Panc1 (cell line): ENCODE data around the gene OR2V2. TPM values are rescaled to one million over a fixed set of nuclear protein-coding genes. Genes with fewer than 3 reads are reported as not detected.

Experiments
- ATAC-seq: fragments of 200-7000 bp; cut with Tn5 transposase; 2 replicates; pipeline ENCODE4 v1.9.1; 2020; ENCODE audit warnings: mild to moderate bottlenecking, moderate library complexity
- BruUV-seq: library from RNA; stranded (reverse); fragments of 400-500 nt; replicated peaks from 2 replicates; lab custom pipeline; 2021; lab: Mats Ljungman, UMichigan
- CTCF ChIA-PET: fragments of 300-600 bp; sonication (Branson Sonifier 250); formaldehyde crosslinking; loops from one replicate; lab custom pipeline; 2022; ENCODE audit warnings: antibody characterized with exemption; lab: Charles Lee
- POLR2A ChIA-PET: fragments of 300-600 bp; sonication (Branson Sonifier 250); formaldehyde crosslinking; loops from one replicate; lab custom pipeline; 2022; ENCODE audit warnings: antibody characterized with exemption; lab: Charles Lee
- DNase-seq: peaks from one replicate; pipeline ENCODE4 v3.0.0-alpha.2; 2010; ENCODE audit warnings: low read depth, low spot score
- H3K27ac ChIP-seq: 2 replicates; pipeline ENCODE4 v1.5.1; 2011; ENCODE audit warnings: mild to moderate bottlenecking, low read length, inconsistent platforms
- H3K27me3 ChIP-seq: fragments of 200-500 bp; sonication (Bioruptor generic); 2 replicates; pipeline ENCODE4 v1.6.0; 2014; ENCODE audit warnings: low read length, inconsistent platforms; ENCODE audit not compliant: control insufficient read depth, insufficient read depth
- H3K36me3 ChIP-seq: fragments of 200-500 bp; sonication (Bioruptor generic); 2 replicates; pipeline ENCODE4 v1.5.1; 2014; ENCODE audit warnings: inconsistent platforms, mild to moderate bottlenecking, low read length, moderate library complexity; ENCODE audit not compliant: control insufficient read depth, insufficient read depth
- H3K4me1 ChIP-seq: 2 replicates; pipeline ENCODE4 v1.5.1; 2011; ENCODE audit warnings: inconsistent platforms, mild to moderate bottlenecking, low read length, moderate library complexity; ENCODE audit not compliant: control insufficient read depth, insufficient read depth
- H3K4me3 ChIP-seq, 2 experiments: 2 replicates each; pipeline ENCODE4 v1.5.1; 2011 to 2012; ENCODE audit warnings: low read depth in 2 of 2, low read length in 2 of 2, mild to moderate bottlenecking in 2 of 2, inconsistent platforms in 1 of 2, moderate library complexity in 1 of 2
- H3K9me3 ChIP-seq: fragments of 200-500 bp; sonication (Bioruptor generic); 2 replicates; pipeline ENCODE4 v1.5.1; 2014; ENCODE audit warnings: low read depth, mild to moderate bottlenecking, inconsistent platforms, low read length, moderate library complexity; ENCODE audit not compliant: control insufficient read depth, insufficient read depth
- POLR2AphosphoS5 ChIP-seq: IDR thresholded peaks from 2 replicates; pipeline ENCODE4 v1.6.1; 2012; ENCODE audit warnings: mild to moderate bottlenecking, low read depth, low read length, moderate library complexity
- SIN3A ChIP-seq: IDR thresholded peaks from 2 replicates; pipeline ENCODE4 v1.6.1; 2012; ENCODE audit warnings: low read depth, mild to moderate bottlenecking, low read length, moderate library complexity, borderline replicate concordance; ENCODE audit not compliant: insufficient read depth
- TCF7L2 ChIP-seq: IDR thresholded peaks from 2 replicates; pipeline ENCODE4 v1.6.1; 2011; ENCODE audit warnings: mild to moderate bottlenecking, low read depth, low read length, inconsistent platforms
- in situ Hi-C: cut with HindIII; loops from 2 replicates; pipeline ENCODE4 v1.10.0; 2016; ENCODE audit warnings: low sequenced_read_pairs, low pct_unique_long_range_greater_than_20kb
- intact Hi-C: fragments of 100-400 bp; cut with micrococcal nuclease; formaldehyde crosslinking; loops from one replicate; pipeline ENCODE4 v1.10.0; 2022; ENCODE audit not compliant: unreplicated experiment
- total RNA-seq: library from RNA; stranded (reverse); gene quantifications from one replicate; pipeline ENCODE4 v1.2.1, GENCODE V29; 2021; ENCODE audit not compliant: unreplicated experiment
- TF ChIP-seq, protein P1 (sequence below): fragments of 450-650 bp; IDR thresholded peaks from 2 replicates; pipeline ENCODE4 v1.5.1; 2017; ENCODE audit warnings: mild to moderate bottlenecking
- TF ChIP-seq, protein P2 (sequence below), 2 experiments: IDR thresholded peaks; 2 replicates each; pipeline ENCODE4 v1.6.1; 2011 to 2012; ENCODE audit warnings: low read depth in 2 of 2, control low read depth in 1 of 2, low read length in 1 of 2, mild to moderate bottlenecking in 1 of 2, moderate library complexity in 1 of 2; ENCODE audit not compliant: insufficient read depth in 1 of 2

Gene OR2V2
- total RNA-seq, 1 experiment from 2014 or later = not detected

GRCh38 chr5:181204826-181205760 lies 57.7 kb downstream of the OR2V2 start, which contains the start of gene TRIM7:
Gene TRIM7, minus strand, starts transcription at chr5:181205196. Its CDS starts 86 bp downstream, at chr5:181205110.
- intact Hi-C loops = no loop called here
- ChIA-PET POLR2A (interaction anchor here (0.6 to 1.0 kb wide), 3 partner anchors 13 to 20 kb away, joined by 3 to 6 read pairs (median 5); no protein-coding TSS in a partner anchor), CTCF (no interaction called here)
- BruUV-seq = no TSS peak
- DNase-seq (no peak), ATAC-seq (peak; percentile 63)
- Histone ChIP-seq H3K36me3 (no peaks in the 10 kb centered on the region), H3K27me3 (no peaks in the 10 kb centered on the region), H3K9me3 (no peaks in the 10 kb centered on the region), H3K27ac (peak within 1 kb of the TSS; percentile 76), H3K4me3 (peak within 1 kb of the TSS; percentile 52 to 78), H3K4me1 (peaks cover 17% of the 10 kb centered on the region)
- TF ChIP-seq SIN3A (peak; percentile 67; the same call in 1 of the 2 replicates), POLR2AphosphoS5 (peak; percentile 69), TCF7L2 (no peak)
- TF ChIP-seq, protein P1, sequence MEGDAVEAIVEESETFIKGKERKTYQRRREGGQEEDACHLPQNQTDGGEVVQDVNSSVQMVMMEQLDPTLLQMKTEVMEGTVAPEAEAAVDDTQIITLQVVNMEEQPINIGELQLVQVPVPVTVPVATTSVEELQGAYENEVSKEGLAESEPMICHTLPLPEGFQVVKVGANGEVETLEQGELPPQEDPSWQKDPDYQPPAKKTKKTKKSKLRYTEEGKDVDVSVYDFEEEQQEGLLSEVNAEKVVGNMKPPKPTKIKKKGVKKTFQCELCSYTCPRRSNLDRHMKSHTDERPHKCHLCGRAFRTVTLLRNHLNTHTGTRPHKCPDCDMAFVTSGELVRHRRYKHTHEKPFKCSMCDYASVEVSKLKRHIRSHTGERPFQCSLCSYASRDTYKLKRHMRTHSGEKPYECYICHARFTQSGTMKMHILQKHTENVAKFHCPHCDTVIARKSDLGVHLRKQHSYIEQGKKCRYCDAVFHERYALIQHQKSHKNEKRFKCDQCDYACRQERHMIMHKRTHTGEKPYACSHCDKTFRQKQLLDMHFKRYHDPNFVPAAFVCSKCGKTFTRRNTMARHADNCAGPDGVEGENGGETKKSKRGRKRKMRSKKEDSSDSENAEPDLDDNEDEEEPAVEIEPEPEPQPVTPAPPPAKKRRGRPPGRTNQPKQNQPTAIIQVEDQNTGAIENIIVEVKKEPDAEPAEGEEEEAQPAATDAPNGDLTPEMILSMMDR = no peak
- TF ChIP-seq, protein P2, sequence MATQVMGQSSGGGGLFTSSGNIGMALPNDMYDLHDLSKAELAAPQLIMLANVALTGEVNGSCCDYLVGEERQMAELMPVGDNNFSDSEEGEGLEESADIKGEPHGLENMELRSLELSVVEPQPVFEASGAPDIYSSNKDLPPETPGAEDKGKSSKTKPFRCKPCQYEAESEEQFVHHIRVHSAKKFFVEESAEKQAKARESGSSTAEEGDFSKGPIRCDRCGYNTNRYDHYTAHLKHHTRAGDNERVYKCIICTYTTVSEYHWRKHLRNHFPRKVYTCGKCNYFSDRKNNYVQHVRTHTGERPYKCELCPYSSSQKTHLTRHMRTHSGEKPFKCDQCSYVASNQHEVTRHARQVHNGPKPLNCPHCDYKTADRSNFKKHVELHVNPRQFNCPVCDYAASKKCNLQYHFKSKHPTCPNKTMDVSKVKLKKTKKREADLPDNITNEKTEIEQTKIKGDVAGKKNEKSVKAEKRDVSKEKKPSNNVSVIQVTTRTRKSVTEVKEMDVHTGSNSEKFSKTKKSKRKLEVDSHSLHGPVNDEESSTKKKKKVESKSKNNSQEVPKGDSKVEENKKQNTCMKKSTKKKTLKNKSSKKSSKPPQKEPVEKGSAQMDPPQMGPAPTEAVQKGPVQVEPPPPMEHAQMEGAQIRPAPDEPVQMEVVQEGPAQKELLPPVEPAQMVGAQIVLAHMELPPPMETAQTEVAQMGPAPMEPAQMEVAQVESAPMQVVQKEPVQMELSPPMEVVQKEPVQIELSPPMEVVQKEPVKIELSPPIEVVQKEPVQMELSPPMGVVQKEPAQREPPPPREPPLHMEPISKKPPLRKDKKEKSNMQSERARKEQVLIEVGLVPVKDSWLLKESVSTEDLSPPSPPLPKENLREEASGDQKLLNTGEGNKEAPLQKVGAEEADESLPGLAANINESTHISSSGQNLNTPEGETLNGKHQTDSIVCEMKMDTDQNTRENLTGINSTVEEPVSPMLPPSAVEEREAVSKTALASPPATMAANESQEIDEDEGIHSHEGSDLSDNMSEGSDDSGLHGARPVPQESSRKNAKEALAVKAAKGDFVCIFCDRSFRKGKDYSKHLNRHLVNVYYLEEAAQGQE (IDR thresholded peaks at IDR 0.05; ENCODE audit: insufficient read depth in 1 of 2, low read depth in 2 of 2, low read length in 1 of 2) = no peak
- in situ Hi-C loops = no loop called here

DNA sequence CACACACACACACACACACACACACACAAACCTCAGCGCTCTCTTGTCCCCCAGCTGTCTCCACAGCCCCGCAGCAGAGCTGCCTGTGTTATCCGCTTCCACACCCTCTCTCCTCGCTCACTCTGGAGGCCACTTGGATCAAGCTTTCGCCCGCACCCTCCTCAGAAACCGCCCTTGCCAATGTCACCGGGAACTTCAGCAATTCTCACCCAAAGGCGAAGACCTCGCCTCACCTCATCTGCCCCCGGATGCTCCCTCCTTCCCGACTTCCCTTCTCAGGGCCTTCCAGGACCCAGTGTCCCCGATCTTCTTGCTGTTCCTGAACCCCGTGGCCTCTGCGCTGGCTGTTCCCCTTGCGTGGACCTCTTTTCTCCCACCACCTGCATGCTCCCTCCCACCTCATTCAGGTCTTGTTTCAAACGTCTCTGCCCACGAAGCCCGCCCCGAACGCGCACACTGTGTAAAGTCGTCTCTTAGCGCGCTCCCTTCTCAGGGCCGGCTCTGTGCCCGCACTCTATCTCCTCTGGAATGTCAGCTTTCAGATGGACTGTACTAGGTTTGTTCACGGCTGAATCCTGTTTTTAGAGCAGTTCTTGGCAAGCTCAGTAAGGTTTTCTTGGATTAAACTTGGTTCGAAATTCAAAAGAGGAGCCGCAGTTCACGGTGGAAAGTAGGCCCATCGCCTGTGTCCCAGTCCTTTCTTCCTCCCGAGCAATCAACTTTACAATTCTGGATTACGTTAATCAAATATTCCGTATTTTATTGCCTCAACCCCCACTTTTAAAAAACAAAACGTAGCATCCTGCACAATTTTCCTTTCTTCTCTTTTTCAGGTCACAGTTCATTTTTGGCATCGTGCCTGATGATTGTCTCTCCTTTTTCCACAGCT lies 58.6 kb downstream of the OR2V2 start:
- ChIA-PET CTCF (interaction anchor here (1.3 kb wide), 1 partner anchor 21 kb away, joined by 5 read pairs; no protein-coding TSS in a partner anchor), POLR2A (interaction anchor here (0.6 to 1.6 kb wide), 3 partner anchors 14 to 21 kb away, joined by 4 to 6 read pairs (median 4); no protein-coding TSS in a partner anchor)
- H3K27ac ChIP-seq = peak overlapping the region; percentile 76
- TF ChIP-seq, protein P2 (IDR thresholded peaks at IDR 0.05; ENCODE audit: insufficient read depth in 1 of 2, low read depth in 2 of 2, low read length in 1 of 2) = no peak
- no peak for TF ChIP-seq TCF7L2
- no peak for TF ChIP-seq POLR2AphosphoS5
- TF ChIP-seq SIN3A = no peak
- TF ChIP-seq, protein P1 = no peak
- H3K27me3 ChIP-seq = no peaks in the 10 kb centered on the region
- no TSS peak for BruUV-seq
- H3K36me3 ChIP-seq = no peaks in the 10 kb centered on the region
- in situ Hi-C loops (no loop called here), intact Hi-C loops (no loop called here)
- ATAC-seq = no peak
- H3K4me1 ChIP-seq = peaks cover 17% of the 10 kb centered on the region
- no peak for DNase-seq
- no peaks in the 10 kb centered on the region for H3K9me3 ChIP-seq
- H3K4me3 ChIP-seq = peak overlapping the region; percentile 52 to 78
